Liver (tissue), 3 donors: ENCODE measurements around the gene GATB.

ENCODE experiments used
- CTCF ChIP-seq: fragments of 150-350 bp; IDR thresholded peaks from 2 replicates; pipeline ENCODE4 v1.5.1; 2017; ENCODE audit warnings: improper control_type of control experiment, low read depth, low read length; ENCODE audit not compliant: missing input control
- GABPA ChIP-seq, 2 donors: IDR thresholded peaks in 1 of 2; conservative IDR thresholded peaks in 1 of 2; 2 replicates each; pipeline ENCODE4 v1.6.1; 2016; ENCODE audit warnings: antibody characterized with exemption in 2 of 2, mild to moderate bottlenecking in 1 of 2, moderate library complexity in 1 of 2
- HNF4A ChIP-seq, 2 donors: conservative IDR thresholded peaks; 2 replicates each; pipeline ENCODE4 v1.6.1; 2016; ENCODE audit warnings: antibody characterized with exemption in 2 of 2, mild to moderate bottlenecking in 2 of 2
- RAD21 ChIP-seq, 2 donors: IDR thresholded peaks; 2 replicates each; pipeline ENCODE4 v1.6.1; 2016; ENCODE audit warnings: antibody characterized with exemption in 2 of 2, mild to moderate bottlenecking in 2 of 2
- REST ChIP-seq: IDR thresholded peaks from 2 replicates; pipeline ENCODE4 v1.6.1; 2016; ENCODE audit warnings: antibody characterized with exemption, mild to moderate bottlenecking
- SP1 ChIP-seq: IDR thresholded peaks from 2 replicates; pipeline ENCODE4 v1.6.1; 2018; ENCODE audit warnings: antibody characterized with exemption, mild to moderate bottlenecking
- ZBTB33 ChIP-seq: IDR thresholded peaks from 2 replicates; pipeline ENCODE4 v1.6.1; 2016; ENCODE audit warnings: antibody characterized with exemption
- donor health status: healthy.
- donor health status: healthy.

- TF ChIP-seq RAD21 (IDR thresholded peaks at IDR 0.05) (no peak), HNF4A (conservative IDR thresholded peaks at IDR 0.05) (no peak), CTCF (no peak), REST (no peak), SP1 (no peak), ZBTB33 (no peak), GABPA (IDR thresholded peaks at IDR 0.05 in 1 of 2, conservative IDR thresholded peaks at IDR 0.05 in 1 of 2) (no peak)
These were observed 41.5 kb downstream of the GATB start for GRCh38 chr4:151718984-151719955.
